22Rv1 (cell line): Measurements from ENCODE around the gene SEZ6L.

Experiments used
- H3K27ac ChIP-seq: fragments of 450-650 bp; 2 replicates; pipeline ENCODE4 v1.5.1; 2017
- CTCF ChIP-seq: fragments of 450-650 bp; IDR thresholded peaks from 2 replicates; pipeline ENCODE4 v1.5.1; 2017; ENCODE audit warnings: mild to moderate bottlenecking
- ZFX ChIP-seq: fragments of 450-650 bp; IDR thresholded peaks from 2 replicates; pipeline ENCODE4 v1.6.1; 2017; ENCODE audit warnings: antibody characterized with exemption, borderline replicate concordance

Gene SEZ6L

GRCh38 chr22:26215736-26216135, 46.5 kb downstream of the SEZ6L start:
- H3K27ac ChIP-seq: no peak overlapping the region
- TF ChIP-seq ZFX (no peak), CTCF (no peak)

GRCh38 chr22:26225207-26225606, 55.9 kb downstream of the SEZ6L start:
- TF ChIP-seq ZFX (no peak), CTCF (no peak)
- no peak overlapping the region for H3K27ac ChIP-seq

- TF ChIP-seq CTCF (no peak), ZFX (no peak)
- no peak overlapping the region for H3K27ac ChIP-seq
Observed at GRCh38 chr22:26226538-26227297, 57.5 kb downstream of the SEZ6L start.

- H3K27ac ChIP-seq: no peak overlapping the region
- TF ChIP-seq ZFX (no peak), CTCF (no peak)
Observed at GRCh38 chr22:26229910-26230309, 60.6 kb downstream of the SEZ6L start.

GRCh38 chr22:26234296-26234695, 65.0 kb downstream of the SEZ6L start:
- TF ChIP-seq CTCF: no peak
- TF ChIP-seq ZFX: no peak
- H3K27ac ChIP-seq: no peak overlapping the region

GRCh38 chr22:26235792-26236487, 66.7 kb downstream of the SEZ6L start:
- H3K27ac ChIP-seq: no peak overlapping the region
- TF ChIP-seq CTCF (no peak), ZFX (no peak)

- TF ChIP-seq CTCF: no peak
- no peak for TF ChIP-seq ZFX
- no peak overlapping the region for H3K27ac ChIP-seq
Observed at GRCh38 chr22:26236991-26237390, 67.7 kb downstream of the SEZ6L start.
